ENCODE measurements around the gene ENDOD1.

Gene ENDOD1

GRCh38 chr11:95089620-95090542 lies at the start of gene ENDOD1:
Gene ENDOD1 (plus strand): TSS chr11:95089846. CDS start chr11:95089928, 82 bp downstream.
- Histone ChIP-seq H3K9ac (ENCODE audit: low read length) (peak within 1 kb of the TSS; percentile 80), H3K4me2 (ENCODE audit: low read depth, low read length) (peak within 1 kb of the TSS; percentile 97), H3K4me1 (ENCODE audit: low read length) (peaks cover 22% of the 10 kb centered on the region), H2AFZ (ENCODE audit: low read length) (peak within 1 kb of the TSS; percentile 96), H3K27ac (ENCODE audit: low read length) (peak within 1 kb of the TSS; percentile 94), H3K36me3 (replicated peaks; ENCODE audit: insufficient read depth, low read length) (no peaks in the 10 kb centered on the region), H3K4me3 (ENCODE audit: low read length) (peak within 1 kb of the TSS; percentile 84), H3F3A (ENCODE audit: insufficient read depth, low read length) (peaks cover 15% of the 10 kb centered on the region), H4K20me1 (ENCODE audit: insufficient read depth, low read length) (no peaks in the 10 kb centered on the region), H3K79me2 (ENCODE audit: low read length) (0 out of 2 replicates have a peak, but pooled peaks cover 9% of the 10 kb centered on the region), H3K9me2 (replicated peaks; ENCODE audit: insufficient read depth, low read length) (no peaks in the 10 kb centered on the region), H3K9me3 (replicated peaks; ENCODE audit: insufficient read depth, low read length) (no peaks in the 10 kb centered on the region), H3K27me3 (replicated peaks; ENCODE audit: insufficient read depth, low read length) (no peaks in the 10 kb centered on the region)
- TF ChIP-seq EZH2 (optimal IDR thresholded peaks at IDR 0.05; ENCODE audit: low read depth, low read length) (no peak), EZH2phosphoT487 (IDR thresholded peaks at IDR 0.05; ENCODE audit: low read length) (no peak)
- TF ChIP-seq, protein P1, sequence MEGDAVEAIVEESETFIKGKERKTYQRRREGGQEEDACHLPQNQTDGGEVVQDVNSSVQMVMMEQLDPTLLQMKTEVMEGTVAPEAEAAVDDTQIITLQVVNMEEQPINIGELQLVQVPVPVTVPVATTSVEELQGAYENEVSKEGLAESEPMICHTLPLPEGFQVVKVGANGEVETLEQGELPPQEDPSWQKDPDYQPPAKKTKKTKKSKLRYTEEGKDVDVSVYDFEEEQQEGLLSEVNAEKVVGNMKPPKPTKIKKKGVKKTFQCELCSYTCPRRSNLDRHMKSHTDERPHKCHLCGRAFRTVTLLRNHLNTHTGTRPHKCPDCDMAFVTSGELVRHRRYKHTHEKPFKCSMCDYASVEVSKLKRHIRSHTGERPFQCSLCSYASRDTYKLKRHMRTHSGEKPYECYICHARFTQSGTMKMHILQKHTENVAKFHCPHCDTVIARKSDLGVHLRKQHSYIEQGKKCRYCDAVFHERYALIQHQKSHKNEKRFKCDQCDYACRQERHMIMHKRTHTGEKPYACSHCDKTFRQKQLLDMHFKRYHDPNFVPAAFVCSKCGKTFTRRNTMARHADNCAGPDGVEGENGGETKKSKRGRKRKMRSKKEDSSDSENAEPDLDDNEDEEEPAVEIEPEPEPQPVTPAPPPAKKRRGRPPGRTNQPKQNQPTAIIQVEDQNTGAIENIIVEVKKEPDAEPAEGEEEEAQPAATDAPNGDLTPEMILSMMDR (IDR thresholded peaks at IDR 0.05; ENCODE audit: low read length), result no peak
- peak; percentile 88 for DNase-seq

GRCh38 chr11:95042239-95042638 lies 47.4 kb upstream of the ENDOD1 start:
- H3K4me2 ChIP-seq (ENCODE audit: low read depth, low read length), result no peak overlapping the region
- no peak for TF ChIP-seq EZH2 (optimal IDR thresholded peaks at IDR 0.05; ENCODE audit: low read depth, low read length)
- TF ChIP-seq, protein P1 (IDR thresholded peaks at IDR 0.05; ENCODE audit: low read length), result no peak
- TF ChIP-seq EZH2phosphoT487 (IDR thresholded peaks at IDR 0.05; ENCODE audit: low read length), result no peak
- H2AFZ ChIP-seq (ENCODE audit: low read length), result no peak overlapping the region
- H3K36me3 ChIP-seq (replicated peaks; ENCODE audit: insufficient read depth, low read length), result no peaks in the 10 kb centered on the region
- no peak overlapping the region for H3K9ac ChIP-seq (ENCODE audit: low read length)
- no peak overlapping the region for H3K27ac ChIP-seq (ENCODE audit: low read length)
- no peak overlapping the region for H3K4me3 ChIP-seq (ENCODE audit: low read length)
- no peaks in the 10 kb centered on the region for H3F3A ChIP-seq (ENCODE audit: insufficient read depth, low read length)
- no peak for DNase-seq
- H3K9me2 ChIP-seq (replicated peaks; ENCODE audit: insufficient read depth, low read length), result no peaks in the 10 kb centered on the region
- no peaks in the 10 kb centered on the region for H3K4me1 ChIP-seq (ENCODE audit: low read length)
- H3K79me2 ChIP-seq (ENCODE audit: low read length), result no peaks in the 10 kb centered on the region
- H4K20me1 ChIP-seq (ENCODE audit: insufficient read depth, low read length), result no peaks in the 10 kb centered on the region
- no peaks in the 10 kb centered on the region for H3K9me3 ChIP-seq (replicated peaks; ENCODE audit: insufficient read depth, low read length)
- H3K27me3 ChIP-seq (replicated peaks; ENCODE audit: insufficient read depth, low read length), result no peaks in the 10 kb centered on the region

DNA sequence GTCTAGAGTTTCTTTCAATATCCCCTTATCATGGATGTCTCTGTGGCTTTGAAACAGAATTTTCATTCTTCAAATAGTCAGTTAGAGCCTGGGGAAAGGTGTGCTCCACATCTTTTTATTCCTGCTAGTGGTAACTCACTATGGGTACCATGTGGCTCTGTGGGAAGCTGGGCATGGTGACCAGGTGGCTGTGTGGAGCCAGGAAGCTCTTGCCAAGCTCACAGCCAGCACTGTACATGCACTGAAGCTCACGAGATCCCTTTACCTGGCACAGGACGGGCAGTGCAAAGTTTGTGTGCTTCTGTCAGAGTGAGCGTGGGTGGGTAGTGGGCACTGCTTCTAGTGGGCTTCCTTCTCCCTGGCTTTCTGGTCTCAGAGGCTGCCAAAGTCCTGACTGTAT lies 46.7 kb upstream of the ENDOD1 start:
- no peaks in the 10 kb centered on the region for H3K27me3 ChIP-seq (replicated peaks; ENCODE audit: insufficient read depth, low read length)
- H3K4me1 ChIP-seq (ENCODE audit: low read length), result no peaks in the 10 kb centered on the region
- H3K9me3 ChIP-seq (replicated peaks; ENCODE audit: insufficient read depth, low read length), result no peaks in the 10 kb centered on the region
- no peak for DNase-seq
- no peak overlapping the region for H3K9ac ChIP-seq (ENCODE audit: low read length)
- no peak overlapping the region for H3K4me2 ChIP-seq (ENCODE audit: low read depth, low read length)
- H3K9me2 ChIP-seq (replicated peaks; ENCODE audit: insufficient read depth, low read length), result no peaks in the 10 kb centered on the region
- H2AFZ ChIP-seq (ENCODE audit: low read length), result no peak overlapping the region
- no peak overlapping the region for H3K27ac ChIP-seq (ENCODE audit: low read length)
- no peaks in the 10 kb centered on the region for H3F3A ChIP-seq (ENCODE audit: insufficient read depth, low read length)
- no peaks in the 10 kb centered on the region for H4K20me1 ChIP-seq (ENCODE audit: insufficient read depth, low read length)
- H3K4me3 ChIP-seq (ENCODE audit: low read length), result no peak overlapping the region
- H3K79me2 ChIP-seq (ENCODE audit: low read length), result no peaks in the 10 kb centered on the region
- no peaks in the 10 kb centered on the region for H3K36me3 ChIP-seq (replicated peaks; ENCODE audit: insufficient read depth, low read length)
- TF ChIP-seq EZH2phosphoT487 (IDR thresholded peaks at IDR 0.05; ENCODE audit: low read length) (no peak), EZH2 (optimal IDR thresholded peaks at IDR 0.05; ENCODE audit: low read depth, low read length) (no peak)
- TF ChIP-seq, protein P1 (IDR thresholded peaks at IDR 0.05; ENCODE audit: low read length), result no peak

Measured in MM.1S (cell line).